ENCODE data around the gene ABCE1. TPM values are rescaled to one million over a fixed set of nuclear protein-coding genes. Genes with fewer than 3 reads are reported as not detected.

Gene ABCE1
- total RNA-seq = 43.7 TPM

- Histone ChIP-seq H3K4me1 (peaks cover 4 to 18% of the 10 kb centered on the region in 2 donors), H3K4me3 (peak within 1 kb of the TSS; percentile 74 to 75), H3K27ac (peak within 1 kb of the TSS; percentile 87 to 90), H3K27me3 (no peaks in the 10 kb centered on the region), H3K36me3 (peaks cover 0 to 22% of the 10 kb centered on the region in 2 donors), H3K9me3 (no peaks in the 10 kb centered on the region)
- TF ChIP-seq CTCF (IDR thresholded peaks at IDR 0.05) = peak in 1 of 3 experiments; percentile 27
- intact Hi-C loops (cut with DNase I) = loop anchor here (1.0 to 5.0 kb wide), 4 partner anchors 83 to 1585 kb away; partner anchors contain the start of genes LSM6, OTUD4, SMAD1 and SMARCA5
- DNase-seq (ENCODE audit: low spot score in 2 of 2) = peak; percentile 85 to 98
Measured at GRCh38 chr4:145097821-145098674, at the start of gene ABCE1, which contains the start of gene ANAPC10. Gene ABCE1 (plus strand): TSS chr4:145098311. CDS start chr4:145104413, 6,102 bp downstream. Gene ANAPC10 (minus strand): TSS chr4:145098196. CDS start chr4:145096099, 2,097 bp downstream.

GRCh38 chr4:145048817-145049216 lies 49.3 kb upstream of the ABCE1 start:
- Histone ChIP-seq H3K4me3 (no peak overlapping the region), H3K4me1 (no peaks in the 10 kb centered on the region), H3K27me3 (no peaks in the 10 kb centered on the region), H3K36me3 (peaks cover 0 to 8% of the 10 kb centered on the region in 2 donors), H3K27ac (no peak overlapping the region), H3K9me3 (no peaks in the 10 kb centered on the region)
- TF ChIP-seq CTCF (IDR thresholded peaks at IDR 0.05) = no peak
- no peak for DNase-seq (ENCODE audit: low spot score in 2 of 2)
- intact Hi-C loops (cut with DNase I) = no loop called here

GRCh38 chr4:145049241-145049640 lies 48.9 kb upstream of the ABCE1 start:
- H3K9me3 ChIP-seq = no peaks in the 10 kb centered on the region
- no peak overlapping the region for H3K4me3 ChIP-seq
- H3K4me1 ChIP-seq = no peaks in the 10 kb centered on the region
- H3K27ac ChIP-seq = no peak overlapping the region
- no peak for TF ChIP-seq CTCF (IDR thresholded peaks at IDR 0.05)
- DNase-seq (ENCODE audit: low spot score in 2 of 2) = no peak
- no peaks in the 10 kb centered on the region for H3K27me3 ChIP-seq
- intact Hi-C loops (cut with DNase I) = no loop called here
- peaks cover 0 to 8% of the 10 kb centered on the region in 2 donors for H3K36me3 ChIP-seq

GRCh38 chr4:145055533-145056257 lies 42.4 kb upstream of the ABCE1 start:
- no peaks in the 10 kb centered on the region for H3K9me3 ChIP-seq
- intact Hi-C loops (cut with DNase I) = no loop called here
- H3K27ac ChIP-seq = no peak overlapping the region
- H3K4me1 ChIP-seq = no peaks in the 10 kb centered on the region
- no peaks in the 10 kb centered on the region for H3K36me3 ChIP-seq
- H3K27me3 ChIP-seq = no peaks in the 10 kb centered on the region
- H3K4me3 ChIP-seq = no peak overlapping the region
- no peak for TF ChIP-seq CTCF (IDR thresholded peaks at IDR 0.05)
- no peak for DNase-seq (ENCODE audit: low spot score in 2 of 2)

- no peak for DNase-seq (ENCODE audit: low spot score in 2 of 2)
- no peak for TF ChIP-seq CTCF (IDR thresholded peaks at IDR 0.05)
- Histone ChIP-seq H3K4me1 (no peaks in the 10 kb centered on the region), H3K36me3 (no peaks in the 10 kb centered on the region), H3K27ac (no peak overlapping the region), H3K9me3 (no peaks in the 10 kb centered on the region), H3K4me3 (no peak overlapping the region), H3K27me3 (no peaks in the 10 kb centered on the region)
- intact Hi-C loops (cut with DNase I) = no loop called here
Measured at GRCh38 chr4:145056325-145057130, 41.6 kb upstream of the ABCE1 start.

All from ascending aorta (tissue), 2 donors.